GM21526 (cell line): ENCODE data around the gene F13A1.

Experiments used
- ATAC-seq: cut with Tn5 transposase; IDR thresholded peaks from one replicate; pipeline ENCODE4 v1.9.1; 2021; ENCODE audit warnings: moderate library complexity; ENCODE audit not compliant: unreplicated experiment, low FRiP score

F13A1 gene

DNA sequence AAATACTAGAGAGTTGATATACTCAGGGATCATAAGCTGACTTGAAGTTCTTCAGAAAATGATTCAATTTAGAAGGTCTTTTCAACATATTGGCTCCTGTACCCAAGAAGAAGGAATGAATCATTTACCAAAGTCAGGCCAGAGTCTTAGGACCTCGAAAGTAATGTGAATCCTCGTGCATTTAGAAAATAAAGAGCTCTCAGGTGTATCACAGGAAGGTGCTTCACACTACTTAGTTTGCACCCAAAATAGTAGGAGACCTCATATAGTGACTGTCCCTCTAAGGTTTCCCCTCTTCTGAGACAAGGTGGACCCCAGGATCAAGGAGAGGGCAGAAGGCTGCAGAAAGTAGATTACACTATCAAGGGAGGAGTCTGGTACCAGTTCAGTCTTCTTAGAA lies 71.8 kb downstream of the F13A1 start:
- no peak for ATAC-seq

DNA sequence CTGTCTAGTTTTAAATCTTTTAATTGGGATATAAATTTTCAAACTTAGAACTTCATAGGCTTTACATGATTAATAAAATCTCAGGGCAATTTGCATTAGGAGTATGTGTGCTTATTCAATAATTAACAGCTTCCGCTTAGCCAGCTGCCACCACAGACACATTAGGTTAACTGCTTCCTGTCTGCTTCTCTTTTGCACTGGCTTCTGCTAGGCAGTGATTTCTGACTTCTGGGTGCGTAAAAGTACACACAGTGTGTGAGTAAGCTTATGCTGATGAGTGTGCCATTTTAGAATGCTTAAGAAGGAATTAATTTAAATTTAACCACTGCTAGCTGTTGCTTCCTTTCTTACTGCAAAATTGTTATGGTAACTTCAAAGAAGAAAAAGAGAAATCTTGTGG lies 73.9 kb downstream of the F13A1 start:
- no peak for ATAC-seq

DNA sequence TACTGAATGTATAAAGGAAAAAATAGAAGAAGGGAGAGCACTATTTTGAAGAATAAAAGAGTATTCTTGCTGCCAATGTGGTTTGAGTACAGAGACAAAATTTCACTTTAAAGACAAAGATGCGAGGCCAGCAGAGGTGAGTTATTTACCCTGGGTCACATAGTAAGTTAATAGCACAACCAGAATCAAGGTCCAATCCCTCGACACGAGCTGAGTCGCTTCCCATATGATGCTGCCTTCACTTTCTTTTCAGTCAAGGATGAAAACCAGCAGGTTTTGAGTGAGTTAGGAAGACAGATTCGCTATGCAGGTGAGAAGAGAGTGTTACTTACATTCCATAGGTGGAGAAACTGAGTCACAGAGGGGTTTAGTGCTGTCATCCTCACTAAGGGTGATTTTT lies 75.8 kb downstream of the F13A1 start:
- ATAC-seq = no peak

DNA sequence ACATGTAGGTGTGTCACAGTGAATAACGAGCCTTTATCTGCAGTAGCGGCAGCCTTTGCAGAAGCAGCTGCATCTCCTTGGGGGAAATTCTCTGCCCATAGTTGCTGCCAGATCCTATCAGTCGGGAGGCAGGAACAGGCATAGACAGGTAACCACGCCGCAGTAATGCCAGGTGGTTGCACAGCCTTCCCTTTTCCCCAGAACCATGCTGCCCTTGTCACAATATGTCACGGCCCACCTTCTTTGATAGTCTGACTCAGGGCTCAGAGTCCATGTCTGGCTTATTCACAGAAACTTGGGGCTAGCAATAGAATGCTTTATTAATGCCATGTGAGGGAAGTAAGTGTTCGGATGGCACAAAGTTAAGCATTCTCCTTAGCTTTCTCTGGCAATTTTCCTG lies 76.6 kb downstream of the F13A1 start:
- ATAC-seq = no peak

DNA sequence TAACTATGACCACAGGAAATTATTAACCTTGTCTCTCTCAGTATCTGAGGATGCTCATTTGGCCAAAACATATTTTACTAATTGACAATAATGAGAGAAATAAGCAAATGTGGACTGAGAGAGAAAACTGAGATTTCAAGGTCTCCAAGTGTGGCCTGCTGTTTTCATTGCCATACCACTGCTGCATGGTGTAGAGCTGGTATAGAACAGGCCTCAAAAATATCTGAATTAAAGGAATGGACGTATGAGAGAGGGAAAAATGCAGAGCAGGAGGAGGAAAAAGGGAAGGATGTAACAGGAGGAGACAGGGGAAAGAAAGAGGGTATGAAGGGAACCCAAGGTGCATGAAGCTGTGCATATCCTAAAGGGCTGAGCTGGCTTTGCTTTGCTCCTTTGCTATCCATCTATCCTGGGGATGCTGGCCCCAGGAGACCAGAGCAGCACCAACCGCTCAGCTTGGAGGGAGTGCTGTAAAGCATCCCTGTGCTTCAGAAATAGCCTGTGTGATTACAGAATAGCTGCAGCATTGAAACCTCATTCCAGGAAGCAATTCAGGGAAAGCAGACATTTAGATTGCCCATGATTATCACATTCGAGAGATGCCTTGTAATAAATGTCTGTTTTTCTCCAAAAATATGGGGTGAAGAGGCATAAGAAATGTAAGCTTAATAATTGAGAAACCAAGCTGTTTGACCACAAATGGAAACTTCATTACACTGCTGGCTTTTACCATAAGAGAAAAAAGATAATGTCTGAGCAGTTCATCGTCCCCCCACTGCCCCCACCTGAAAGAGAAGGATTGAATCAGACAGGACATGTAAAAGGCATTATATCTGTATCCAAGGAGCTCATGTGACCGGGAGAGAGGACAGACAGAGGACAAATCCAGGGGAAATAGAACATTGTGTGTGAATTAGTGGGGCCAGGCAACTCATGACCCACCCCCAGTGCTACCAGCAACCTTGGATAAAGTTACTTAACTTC lies 80.6 kb downstream of the F13A1 start:
- no peak for ATAC-seq

DNA sequence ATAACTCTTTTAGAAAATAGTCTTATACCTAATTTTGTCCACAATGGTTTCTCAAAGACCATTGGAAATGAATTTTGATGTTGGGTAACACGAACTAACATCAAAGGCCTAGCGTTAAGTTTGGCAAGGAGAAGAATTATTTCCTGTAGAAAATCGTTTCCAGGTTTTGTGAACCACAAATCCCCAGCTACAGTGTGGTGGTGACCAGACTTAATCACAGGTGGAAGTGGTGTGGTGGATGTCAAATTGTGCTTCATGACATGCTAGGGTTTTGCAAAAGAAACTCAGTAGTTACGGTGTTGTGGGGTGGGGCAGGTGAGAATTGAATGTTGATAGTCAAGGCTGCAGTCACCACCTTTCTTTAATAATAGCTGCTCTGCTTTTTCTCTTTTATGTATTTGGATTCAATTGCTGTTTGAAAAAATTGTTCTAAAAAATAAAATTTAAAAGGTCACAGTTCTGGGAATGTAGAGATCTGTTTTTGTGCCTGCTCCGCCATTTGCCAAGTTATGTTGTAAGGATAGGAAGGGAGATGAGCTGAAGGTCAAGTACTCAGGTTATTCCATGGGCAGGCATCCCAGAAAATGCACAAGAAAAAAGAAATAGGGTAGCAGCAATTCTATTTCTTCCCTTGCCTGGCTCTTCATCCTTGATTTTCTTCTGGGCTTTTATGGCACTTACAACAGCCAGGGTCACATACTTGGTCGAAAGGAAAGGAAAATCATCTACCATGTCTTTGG lies 83.6 kb downstream of the F13A1 start:
- ATAC-seq = no peak

DNA sequence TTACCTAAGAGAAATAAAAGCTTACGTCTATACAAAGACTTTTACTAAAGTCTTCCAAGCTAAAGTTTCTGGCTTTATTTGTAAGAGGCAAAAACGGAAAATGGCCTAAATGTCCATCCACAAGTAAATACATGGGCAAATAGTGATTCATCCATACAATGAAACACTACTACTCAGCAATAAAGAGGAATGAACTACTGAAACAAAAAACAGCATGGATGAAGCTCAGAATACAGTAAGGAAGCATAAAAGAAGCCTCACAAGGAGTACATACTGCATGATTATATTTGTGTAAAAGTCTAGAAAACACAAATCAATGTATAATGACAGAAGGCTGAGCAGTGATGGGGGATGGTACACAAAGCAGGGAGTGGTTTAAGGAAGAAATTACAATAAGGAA lies 84.7 kb downstream of the F13A1 start:
- no peak for ATAC-seq

DNA sequence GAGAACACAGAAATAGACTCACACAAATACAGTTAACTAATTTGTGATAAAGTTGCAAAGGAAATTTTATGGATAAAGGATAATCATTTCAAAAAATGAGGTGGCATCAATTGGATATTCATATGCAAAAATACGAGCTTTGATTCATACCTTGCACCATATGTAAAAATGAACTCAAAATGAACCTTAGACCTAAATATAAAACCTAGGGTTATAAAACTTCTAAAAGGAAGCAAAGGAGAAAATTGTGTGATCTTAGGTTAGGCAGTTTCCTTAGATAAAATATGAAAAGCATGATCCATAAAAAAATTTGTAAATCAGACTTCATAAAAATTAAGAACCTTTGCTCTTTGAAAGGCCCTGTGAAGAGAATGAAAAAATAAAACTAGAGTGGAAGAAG lies 85.5 kb downstream of the F13A1 start:
- no peak for ATAC-seq

DNA sequence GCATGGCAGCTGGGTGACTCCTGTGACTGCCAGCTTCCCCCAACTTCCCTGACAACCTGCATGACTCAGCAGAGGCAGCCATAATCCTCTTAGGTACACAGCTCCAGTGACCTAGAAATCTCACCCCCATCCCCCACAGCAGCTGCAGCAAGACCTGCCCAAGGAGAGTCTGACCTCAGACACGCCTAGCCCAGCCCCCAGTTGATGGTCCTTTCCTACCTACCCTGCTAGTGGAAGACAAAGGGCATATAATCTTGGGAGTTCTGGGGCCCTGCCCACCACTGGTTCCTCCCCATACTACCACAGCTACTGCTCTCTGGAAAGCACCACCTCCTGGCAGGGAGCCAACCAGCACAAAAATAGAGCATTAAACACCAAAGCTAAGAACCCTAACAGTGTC lies 90.2 kb downstream of the F13A1 start:
- ATAC-seq = no peak

DNA sequence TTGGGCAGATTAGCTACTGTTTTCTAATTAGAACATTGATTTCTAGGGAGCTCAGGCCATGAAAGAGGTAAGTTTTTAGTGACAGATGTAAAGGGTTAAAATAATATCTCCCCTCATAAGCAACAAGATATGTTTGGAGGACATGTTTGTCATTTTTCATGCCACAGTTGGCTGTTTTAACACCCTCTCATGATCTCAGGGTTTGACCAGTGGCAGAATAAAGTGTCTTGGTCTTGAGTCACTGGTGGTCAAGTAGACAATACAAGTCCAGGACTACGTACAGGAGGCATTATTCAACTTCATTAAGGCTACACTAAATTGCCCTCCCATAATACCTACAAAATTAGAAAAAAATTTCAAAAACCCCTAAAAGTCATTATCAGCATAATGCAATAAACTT lies 92.6 kb downstream of the F13A1 start:
- ATAC-seq = no peak

DNA sequence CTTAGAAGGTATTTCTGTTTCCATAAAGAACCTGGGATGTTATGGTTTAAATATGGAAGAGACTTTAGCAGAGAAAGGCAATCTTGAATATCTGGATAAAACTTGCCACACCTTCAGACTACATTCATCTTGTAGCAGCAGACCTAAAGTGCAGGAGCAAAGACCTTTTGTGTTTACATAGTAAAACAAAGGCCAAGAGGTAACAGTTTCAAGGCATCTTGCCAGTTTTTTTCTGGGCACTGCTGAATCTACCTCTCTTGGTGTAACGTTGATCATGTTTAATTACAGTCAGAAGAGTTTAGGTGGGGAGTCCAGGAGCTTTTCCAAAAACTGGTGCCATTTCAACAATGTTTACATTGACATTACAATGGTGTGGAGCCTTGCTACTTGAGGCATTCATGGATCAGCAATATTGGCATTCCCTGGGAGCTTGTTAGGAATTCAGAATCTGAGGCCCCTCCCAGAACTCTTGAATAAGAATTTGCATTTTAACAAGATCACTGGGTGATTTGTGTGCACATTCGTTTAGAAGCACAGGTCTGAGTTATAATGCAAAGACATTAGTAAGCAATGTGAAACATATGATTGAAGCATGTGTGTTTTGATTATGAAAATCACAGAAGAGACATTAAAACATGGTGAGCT lies 94.5 kb downstream of the F13A1 start:
- ATAC-seq = no peak

DNA sequence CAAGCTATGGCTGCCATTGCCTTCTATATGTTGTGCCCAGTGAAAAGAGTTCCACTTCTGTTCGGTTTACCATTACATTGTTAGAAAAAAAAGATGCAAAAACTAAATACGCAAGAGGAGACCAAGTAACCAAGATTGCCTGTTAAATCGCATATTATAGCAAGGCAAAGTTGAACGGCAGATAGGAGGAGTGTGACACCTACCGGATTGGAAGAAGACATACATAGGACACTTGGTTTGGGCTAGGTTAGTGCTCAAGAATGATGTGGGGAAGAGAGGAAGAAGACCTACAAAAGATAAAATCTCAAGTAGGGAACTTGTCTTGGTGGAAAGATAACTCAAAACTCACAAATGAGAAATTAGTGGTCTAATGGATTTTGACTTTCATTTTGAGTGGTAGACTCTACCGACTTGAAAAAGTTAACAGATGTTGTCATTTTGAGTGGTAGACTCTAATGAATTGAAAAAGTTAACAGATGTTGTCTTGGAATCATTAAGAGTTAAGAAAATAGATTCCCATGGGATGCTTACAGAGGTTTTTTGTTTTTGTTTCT lies 95.5 kb downstream of the F13A1 start:
- ATAC-seq = no peak

DNA sequence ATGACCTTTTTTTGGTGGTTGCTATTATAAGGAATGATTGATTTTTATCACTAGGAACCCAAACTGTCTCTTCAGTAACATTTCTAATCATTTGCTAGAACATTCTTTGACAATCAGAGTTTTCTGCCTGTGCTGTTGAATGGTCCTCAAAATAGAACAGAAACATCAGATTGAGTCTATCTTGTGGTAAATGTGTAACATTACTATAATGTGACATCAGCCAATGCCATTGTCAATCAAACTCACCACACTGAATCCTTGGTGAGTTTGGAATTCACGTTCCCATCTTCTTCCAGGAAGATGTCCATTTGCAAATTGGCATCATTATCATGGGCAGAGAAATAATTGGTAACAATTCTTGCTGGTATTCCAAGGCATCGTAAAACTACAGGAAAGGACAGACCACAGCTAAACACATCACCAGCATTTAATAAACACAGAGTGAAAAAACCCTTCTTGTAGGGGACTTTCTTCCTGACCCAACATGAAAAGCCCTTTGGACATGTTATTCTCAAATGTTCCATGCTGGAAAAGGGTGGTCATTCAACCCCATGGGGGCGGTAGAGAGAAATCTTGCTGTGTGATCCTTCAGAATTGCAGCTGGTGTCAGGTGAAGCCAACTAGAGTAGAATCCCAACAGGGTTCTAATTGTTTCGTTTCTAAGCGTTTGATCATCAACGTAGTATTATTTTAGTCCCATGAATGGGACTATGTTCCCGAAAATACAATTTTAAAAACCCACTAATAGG lies 98.5 kb downstream of the F13A1 start:
- no peak for ATAC-seq

DNA sequence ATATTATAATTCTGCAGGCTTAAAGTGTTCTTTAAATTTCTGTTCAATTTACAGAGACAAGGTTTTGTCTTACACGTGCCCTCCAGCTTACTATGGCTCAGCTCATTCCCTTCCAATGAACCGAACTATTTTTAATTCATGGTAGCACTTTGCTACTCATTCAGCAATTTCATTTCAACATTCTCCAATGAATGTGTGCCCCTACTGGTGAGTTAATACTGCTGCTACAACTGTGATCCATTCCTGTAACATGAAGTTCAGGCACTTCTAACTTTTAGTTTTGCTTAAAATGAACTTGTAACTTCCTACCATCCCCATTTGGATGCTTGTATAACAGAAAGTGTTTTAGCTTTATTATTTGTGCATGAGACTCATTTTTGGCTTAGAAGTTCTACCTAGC lies 99.7 kb downstream of the F13A1 start:
- ATAC-seq = no peak

DNA sequence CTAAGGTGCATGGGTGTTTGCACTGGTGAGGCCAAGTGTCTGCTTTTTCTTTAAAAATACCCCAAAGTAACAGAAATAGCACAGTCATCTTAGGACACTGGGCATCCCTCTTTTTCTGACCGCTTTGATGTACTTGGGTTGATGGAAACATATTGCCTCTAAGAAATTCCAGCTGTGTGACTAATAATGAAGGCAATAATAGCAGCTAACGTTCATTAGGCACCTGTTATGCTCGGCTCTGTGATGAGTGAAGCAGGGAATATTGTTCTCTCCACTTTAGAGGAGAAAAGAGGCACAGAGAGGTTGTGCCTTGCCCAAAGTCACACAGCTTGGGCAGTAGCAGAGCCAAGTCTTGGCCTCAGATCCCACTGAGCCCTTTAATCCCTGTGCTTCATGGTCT lies 100.7 kb downstream of the F13A1 start:
- ATAC-seq = no peak

DNA sequence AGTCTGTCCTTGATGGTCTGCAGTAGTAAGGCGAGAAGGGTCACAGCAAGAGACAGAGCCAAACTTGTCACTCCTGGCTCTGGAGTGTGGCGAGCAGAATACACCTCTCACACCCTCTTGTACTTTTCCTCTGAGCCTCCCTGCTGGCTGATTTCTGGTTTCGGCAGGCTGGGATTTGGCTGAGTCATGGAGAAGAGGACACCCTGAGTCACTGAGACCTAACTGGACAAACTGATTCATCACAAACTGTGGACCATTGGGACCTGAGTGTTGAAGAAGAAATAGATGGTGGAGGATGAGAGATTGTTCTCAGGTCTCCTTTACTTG lies 101.7 kb downstream of the F13A1 start:
- ATAC-seq = no peak

DNA sequence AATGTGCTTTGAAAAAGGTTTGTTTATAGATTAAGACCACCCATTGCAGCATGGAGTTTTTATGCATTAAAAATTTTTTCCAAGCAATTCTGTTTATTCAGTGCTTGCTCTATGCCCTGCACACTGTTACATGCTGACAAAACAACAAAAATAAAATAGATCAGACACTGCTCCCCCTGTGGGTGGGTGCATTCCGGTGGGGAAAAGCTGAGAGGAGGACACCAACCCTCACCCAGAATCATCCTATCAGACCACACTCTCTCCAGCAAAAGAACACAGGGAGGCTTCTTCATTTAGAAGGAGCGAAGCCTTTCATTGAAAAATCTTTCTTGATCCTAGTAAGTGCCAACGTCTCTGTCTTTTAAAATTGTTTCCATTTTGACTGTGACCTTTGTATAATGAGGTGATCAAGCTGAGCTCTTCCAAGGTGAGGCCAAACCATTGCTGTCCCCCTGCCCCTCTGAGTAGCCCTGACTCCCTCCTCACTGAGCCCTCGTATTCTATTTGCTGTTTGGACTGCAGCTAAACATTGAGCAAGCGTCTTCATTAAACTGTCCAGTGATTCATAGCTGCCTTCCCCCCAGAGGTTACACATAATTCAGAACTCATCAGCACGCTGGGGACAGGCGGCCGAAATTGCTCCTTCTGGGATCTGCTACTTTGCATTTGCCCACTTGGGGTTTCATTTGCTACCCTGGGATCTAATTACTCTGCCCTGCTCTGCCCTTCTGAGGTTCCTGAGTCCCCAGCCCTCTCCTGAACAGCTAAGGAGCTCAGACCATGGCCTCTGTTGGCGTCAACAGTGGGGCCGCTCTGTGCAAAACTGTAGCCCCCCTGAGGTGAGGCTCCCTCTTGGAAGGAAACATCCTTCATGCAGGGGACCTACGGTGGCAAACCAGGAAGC lies 102.4 kb downstream of the F13A1 start:
- no peak for ATAC-seq

DNA sequence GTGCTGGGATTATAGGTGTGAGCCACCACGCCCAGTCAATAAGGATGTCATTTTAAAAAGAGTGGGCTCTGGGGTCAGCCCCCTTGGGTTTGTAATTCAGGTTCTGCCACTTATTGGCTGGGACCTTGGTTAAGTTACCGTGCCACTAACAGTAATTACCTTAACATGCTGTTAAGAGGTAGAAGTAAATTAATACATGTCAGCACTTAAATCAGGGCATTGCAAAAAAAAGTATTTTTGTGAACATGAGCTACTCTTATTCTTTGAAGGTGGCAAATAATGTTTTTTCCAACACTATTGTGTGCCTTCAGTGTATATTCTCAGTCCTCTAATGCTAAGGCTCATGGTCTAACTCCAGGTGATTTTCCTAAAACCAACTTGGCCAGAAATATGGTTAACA lies 109.5 kb downstream of the F13A1 start:
- no peak for ATAC-seq

DNA sequence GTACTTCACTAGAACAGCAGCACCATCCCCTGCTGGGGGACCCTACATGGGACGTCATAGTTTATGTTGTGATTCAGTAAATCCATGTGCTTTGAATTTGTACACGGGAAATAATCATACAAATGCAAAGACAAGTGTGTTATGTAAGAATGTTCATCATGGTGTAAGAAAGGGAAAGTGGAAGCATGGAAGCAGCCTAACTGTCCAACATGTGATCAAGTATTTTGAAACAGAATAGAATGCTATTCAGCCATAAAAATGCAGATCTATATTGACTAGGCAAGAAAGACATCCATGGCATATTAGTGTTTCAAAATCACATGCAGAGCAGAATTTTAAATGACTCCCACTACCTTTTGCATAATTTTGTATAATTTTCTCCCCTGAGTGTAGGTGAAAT lies 117.6 kb downstream of the F13A1 start:
- no peak for ATAC-seq

DNA sequence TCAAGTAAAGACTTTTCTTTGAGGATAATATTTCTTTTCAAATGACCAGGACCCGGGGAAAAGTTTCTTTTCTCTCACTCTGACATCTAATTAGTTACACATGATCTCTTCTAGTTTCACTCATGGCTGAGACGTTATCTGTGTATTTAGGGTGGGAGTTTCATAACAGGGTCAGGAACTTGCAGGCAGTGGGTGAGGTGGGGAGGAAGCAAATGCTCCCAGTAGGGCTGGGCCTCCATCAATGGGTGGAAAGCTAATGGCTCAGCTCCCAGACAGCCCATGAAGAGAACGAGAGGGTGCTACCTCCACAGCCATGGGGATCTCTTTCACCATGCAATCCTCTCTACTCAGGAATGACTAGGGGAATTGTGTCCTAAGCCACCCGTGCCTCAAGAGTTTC lies 119.3 kb downstream of the F13A1 start:
- no peak for ATAC-seq
